ENCODE data around the gene MYCBP2. TPM values are rescaled to one million over a fixed set of nuclear protein-coding genes. Genes with fewer than 3 reads are reported as not detected.

Gene MYCBP2
- polyA plus RNA-seq, 1 of the 3 experiments (the other 2 are of a cell fraction): 18.5 TPM

- 82% methylated on average over 2 of the region's 2 CpGs for WGBS (ENCODE audit: low lambda C conversion rate)
- CTCF ChIA-PET: no interaction called here
These were observed 107.5 kb downstream of the MYCBP2 start for GRCh38 chr13:77219401-77219800.

More at GRCh38 chr13:77219401-77219800, 107.5 kb downstream of the MYCBP2 start:
- no peak overlapping the region for H3K4me3 ChIP-seq (ENCODE audit: low read depth in 2 of 2, low read length in 1 of 2)
- no peak overlapping the region for H2AFZ ChIP-seq (ENCODE audit: low read depth)
- TF ChIP-seq, protein P1, sequence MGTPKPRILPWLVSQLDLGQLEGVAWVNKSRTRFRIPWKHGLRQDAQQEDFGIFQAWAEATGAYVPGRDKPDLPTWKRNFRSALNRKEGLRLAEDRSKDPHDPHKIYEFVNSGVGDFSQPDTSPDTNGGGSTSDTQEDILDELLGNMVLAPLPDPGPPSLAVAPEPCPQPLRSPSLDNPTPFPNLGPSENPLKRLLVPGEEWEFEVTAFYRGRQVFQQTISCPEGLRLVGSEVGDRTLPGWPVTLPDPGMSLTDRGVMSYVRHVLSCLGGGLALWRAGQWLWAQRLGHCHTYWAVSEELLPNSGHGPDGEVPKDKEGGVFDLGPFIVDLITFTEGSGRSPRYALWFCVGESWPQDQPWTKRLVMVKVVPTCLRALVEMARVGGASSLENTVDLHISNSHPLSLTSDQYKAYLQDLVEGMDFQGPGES (IDR thresholded peaks at IDR 0.05; ENCODE audit: low read depth, low read length): no peak
- TF ChIP-seq FOSL2 (IDR thresholded peaks at IDR 0.05; ENCODE audit: borderline replicate concordance, low read depth) (no peak), FOXJ3 (CRISPR knock-in tag; IDR thresholded peaks at IDR 0.05) (no peak), JUND (IDR thresholded peaks at IDR 0.05) (no peak), MEF2A (IDR thresholded peaks at IDR 0.05; ENCODE audit: borderline replicate concordance, low read depth) (no peak), CHD2 (IDR thresholded peaks at IDR 0.05; ENCODE audit: low read length, partially characterized antibody) (no peak), NFIC (IDR thresholded peaks at IDR 0.05; ENCODE audit: borderline replicate concordance) (no peak), CTCF (IDR thresholded peaks at IDR 0.05) (no peak), EZH2phosphoT487 (IDR thresholded peaks at IDR 0.05; ENCODE audit: borderline replicate concordance, low read depth) (no peak), RAD21 (IDR thresholded peaks at IDR 0.05; ENCODE audit: low read length) (no peak), REST (IDR thresholded peaks at IDR 0.05; ENCODE audit: low read depth, low read length) (no peak), ELF1 (IDR thresholded peaks at IDR 0.05) (no peak), TCF12 (IDR thresholded peaks at IDR 0.05) (no peak), SIN3A (IDR thresholded peaks at IDR 0.05; ENCODE audit: borderline replicate concordance, low read depth, low read length) (no peak), GATA2 (CRISPR knock-in tag; IDR thresholded peaks at IDR 0.05) (no peak), TAF1 (IDR thresholded peaks at IDR 0.05; ENCODE audit: borderline replicate concordance, low read depth, low read length) (no peak), USF2 (IDR thresholded peaks at IDR 0.05; ENCODE audit: borderline replicate concordance, low read depth, low read length) (no peak), FOXM1 (IDR thresholded peaks at IDR 0.05; ENCODE audit: low read depth) (no peak)
- TF ChIP-seq, protein P2, sequence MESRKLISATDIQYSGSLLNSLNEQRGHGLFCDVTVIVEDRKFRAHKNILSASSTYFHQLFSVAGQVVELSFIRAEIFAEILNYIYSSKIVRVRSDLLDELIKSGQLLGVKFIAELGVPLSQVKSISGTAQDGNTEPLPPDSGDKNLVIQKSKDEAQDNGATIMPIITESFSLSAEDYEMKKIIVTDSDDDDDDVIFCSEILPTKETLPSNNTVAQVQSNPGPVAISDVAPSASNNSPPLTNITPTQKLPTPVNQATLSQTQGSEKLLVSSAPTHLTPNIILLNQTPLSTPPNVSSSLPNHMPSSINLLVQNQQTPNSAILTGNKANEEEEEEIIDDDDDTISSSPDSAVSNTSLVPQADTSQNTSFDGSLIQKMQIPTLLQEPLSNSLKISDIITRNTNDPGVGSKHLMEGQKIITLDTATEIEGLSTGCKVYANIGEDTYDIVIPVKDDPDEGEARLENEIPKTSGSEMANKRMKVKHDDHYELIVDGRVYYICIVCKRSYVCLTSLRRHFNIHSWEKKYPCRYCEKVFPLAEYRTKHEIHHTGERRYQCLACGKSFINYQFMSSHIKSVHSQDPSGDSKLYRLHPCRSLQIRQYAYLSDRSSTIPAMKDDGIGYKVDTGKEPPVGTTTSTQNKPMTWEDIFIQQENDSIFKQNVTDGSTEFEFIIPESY (IDR thresholded peaks at IDR 0.05; ENCODE audit: borderline replicate concordance, low read depth): no peak
- TF ChIP-seq, protein P3, sequence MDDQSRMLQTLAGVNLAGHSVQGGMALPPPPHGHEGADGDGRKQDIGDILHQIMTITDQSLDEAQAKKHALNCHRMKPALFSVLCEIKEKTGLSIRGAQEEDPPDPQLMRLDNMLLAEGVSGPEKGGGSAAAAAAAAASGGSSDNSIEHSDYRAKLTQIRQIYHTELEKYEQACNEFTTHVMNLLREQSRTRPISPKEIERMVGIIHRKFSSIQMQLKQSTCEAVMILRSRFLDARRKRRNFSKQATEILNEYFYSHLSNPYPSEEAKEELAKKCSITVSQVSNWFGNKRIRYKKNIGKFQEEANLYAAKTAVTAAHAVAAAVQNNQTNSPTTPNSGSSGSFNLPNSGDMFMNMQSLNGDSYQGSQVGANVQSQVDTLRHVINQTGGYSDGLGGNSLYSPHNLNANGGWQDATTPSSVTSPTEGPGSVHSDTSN (IDR thresholded peaks at IDR 0.05): no peak
- POLR2A ChIA-PET: no interaction called here
- no peaks in the 10 kb centered on the region for H3K79me2 ChIP-seq (ENCODE audit: insufficient read depth)
- DNase-seq: no peak
- H3K9ac ChIP-seq: no peak overlapping the region
- H4K20me1 ChIP-seq (ENCODE audit: insufficient read depth): no peaks in the 10 kb centered on the region
- H3K27ac ChIP-seq (ENCODE audit: low read depth in 2 of 2, low read length in 1 of 2): no peak overlapping the region
- no peaks in the 10 kb centered on the region for H3K27me3 ChIP-seq (ENCODE audit: insufficient read depth)
- H3K36me3 ChIP-seq (replicated peaks in 1 of 2; ENCODE audit: control insufficient read depth in 1 of 2, insufficient read depth in 2 of 2, low read length in 1 of 2): peaks cover 11 to 59% of the 10 kb centered on the region in 2 experiments
- no peak overlapping the region for H3K4me2 ChIP-seq
- H3F3A ChIP-seq (replicated peaks; ENCODE audit: insufficient read depth): no peaks in the 10 kb centered on the region
- H3K9me3 ChIP-seq: no peaks in the 10 kb centered on the region
- no peaks in the 10 kb centered on the region for H3K9me2 ChIP-seq
- H3K4me1 ChIP-seq (ENCODE audit: control insufficient read depth in 1 of 2, insufficient read depth in 2 of 2, low read depth in 1 of 2, low read length in 1 of 2): peaks cover 0 to 19% of the 10 kb centered on the region in 2 experiments; a peak in 2 of 4 replicates
